Fibroblast of villous mesenchyme (primary cell): ENCODE data around the gene TST. TPM values are rescaled to one million over a fixed set of nuclear protein-coding genes. Genes with fewer than 3 reads are reported as not detected.

ENCODE experiments used
- DNase-seq: peaks from one replicate; pipeline ENCODE4 v3.0.0-alpha.2; 2010; ENCODE audit warnings: low read depth
- H3K4me3 ChIP-seq: 2 replicates; pipeline ENCODE4 v1.5.1; 2011; ENCODE audit warnings: low read depth, mild to moderate bottlenecking, low read length
- total RNA-seq: library from RNA; depleted of rRNA; stranded (reverse); fragments of >200 nt; gene quantifications from 2 replicates; pipeline ENCODE4 v1.2.3, GENCODE V29; 2012
- TF ChIP-seq, protein P1 (sequence below): IDR thresholded peaks from 2 replicates; pipeline ENCODE4 v1.5.1; 2012; ENCODE audit warnings: low read depth, mild to moderate bottlenecking, low read length; ENCODE audit not compliant: insufficient read depth

Gene TST
- total RNA-seq, 1 donor, result 54.4 TPM

DNA sequence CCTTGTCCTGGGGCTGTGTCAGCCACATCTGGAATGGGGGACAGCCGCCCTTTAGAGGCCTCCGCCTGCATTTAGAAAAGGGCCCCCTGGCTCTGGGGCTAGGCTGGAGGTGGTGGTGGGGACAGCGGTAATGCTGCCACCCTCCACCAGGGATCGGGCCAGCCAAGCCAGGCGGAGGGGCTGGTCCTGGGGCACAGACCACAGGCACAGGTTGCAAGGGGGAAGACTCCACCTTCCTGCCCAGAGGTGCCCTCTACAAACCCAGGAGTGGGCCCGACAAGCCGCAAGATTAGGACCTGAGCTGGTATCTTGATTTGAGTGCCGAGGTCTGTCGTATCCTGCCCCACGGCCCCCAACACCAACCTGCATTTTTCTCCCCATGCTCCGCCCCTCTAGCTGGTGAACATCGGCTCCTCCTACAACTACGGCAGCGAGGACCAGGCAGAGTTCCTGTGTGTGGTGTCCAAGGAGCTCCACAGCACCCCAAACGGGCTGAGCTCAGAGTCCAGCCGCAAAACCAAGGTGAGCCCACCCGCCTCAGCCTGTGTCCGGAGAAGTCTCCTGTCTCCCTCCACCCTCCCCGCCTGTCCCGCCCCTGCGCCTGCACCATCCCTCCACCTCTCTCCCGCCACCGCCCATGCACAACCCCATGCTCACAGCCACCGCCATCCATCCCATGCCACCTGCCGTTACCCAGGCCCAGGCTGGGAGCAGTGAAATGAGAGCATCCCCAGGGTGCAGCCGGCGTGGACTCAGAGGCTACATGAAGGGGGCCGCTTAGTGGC lies 39.9 kb upstream of the TST start:
- H3K4me3 ChIP-seq, result no peak overlapping the region
- TF ChIP-seq, protein P1, sequence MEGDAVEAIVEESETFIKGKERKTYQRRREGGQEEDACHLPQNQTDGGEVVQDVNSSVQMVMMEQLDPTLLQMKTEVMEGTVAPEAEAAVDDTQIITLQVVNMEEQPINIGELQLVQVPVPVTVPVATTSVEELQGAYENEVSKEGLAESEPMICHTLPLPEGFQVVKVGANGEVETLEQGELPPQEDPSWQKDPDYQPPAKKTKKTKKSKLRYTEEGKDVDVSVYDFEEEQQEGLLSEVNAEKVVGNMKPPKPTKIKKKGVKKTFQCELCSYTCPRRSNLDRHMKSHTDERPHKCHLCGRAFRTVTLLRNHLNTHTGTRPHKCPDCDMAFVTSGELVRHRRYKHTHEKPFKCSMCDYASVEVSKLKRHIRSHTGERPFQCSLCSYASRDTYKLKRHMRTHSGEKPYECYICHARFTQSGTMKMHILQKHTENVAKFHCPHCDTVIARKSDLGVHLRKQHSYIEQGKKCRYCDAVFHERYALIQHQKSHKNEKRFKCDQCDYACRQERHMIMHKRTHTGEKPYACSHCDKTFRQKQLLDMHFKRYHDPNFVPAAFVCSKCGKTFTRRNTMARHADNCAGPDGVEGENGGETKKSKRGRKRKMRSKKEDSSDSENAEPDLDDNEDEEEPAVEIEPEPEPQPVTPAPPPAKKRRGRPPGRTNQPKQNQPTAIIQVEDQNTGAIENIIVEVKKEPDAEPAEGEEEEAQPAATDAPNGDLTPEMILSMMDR, result no peak
- no peak for DNase-seq

DNA sequence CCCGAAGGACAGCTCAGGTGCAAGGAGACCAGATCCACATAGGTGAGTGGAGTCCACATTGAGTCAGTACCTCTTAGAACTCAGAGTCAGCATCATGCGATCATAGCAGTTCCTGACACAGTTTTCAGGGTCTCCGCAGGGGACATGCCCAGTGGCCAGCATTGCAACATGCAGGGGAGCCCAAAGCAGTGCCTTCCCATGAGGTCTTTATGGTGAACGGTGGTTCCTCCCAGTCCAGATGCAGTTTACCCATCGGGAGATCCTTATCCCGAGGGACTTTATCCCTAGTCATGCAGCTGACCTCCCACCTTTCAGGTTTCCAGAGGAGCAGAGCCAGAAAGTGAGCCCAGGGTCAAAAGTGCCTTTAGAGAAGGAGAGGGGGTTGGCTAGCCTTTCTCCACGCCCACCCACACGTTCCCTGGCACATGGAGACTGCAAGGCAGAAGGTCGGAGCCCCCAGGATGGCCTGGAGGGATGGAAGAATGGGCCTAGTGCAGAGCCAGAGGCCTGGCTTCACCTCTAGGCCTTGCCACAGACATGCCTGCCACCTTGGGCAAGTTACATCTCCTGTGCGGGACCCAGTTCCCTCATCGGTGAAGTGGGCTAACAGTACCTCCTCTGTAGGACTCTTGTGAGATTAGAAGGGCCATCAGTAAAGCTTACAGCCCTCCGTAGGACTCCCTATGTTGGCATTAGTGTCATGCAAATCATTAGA lies 38.7 kb upstream of the TST start:
- TF ChIP-seq, protein P1, result no peak
- no peak overlapping the region for H3K4me3 ChIP-seq
- no peak for DNase-seq

DNA sequence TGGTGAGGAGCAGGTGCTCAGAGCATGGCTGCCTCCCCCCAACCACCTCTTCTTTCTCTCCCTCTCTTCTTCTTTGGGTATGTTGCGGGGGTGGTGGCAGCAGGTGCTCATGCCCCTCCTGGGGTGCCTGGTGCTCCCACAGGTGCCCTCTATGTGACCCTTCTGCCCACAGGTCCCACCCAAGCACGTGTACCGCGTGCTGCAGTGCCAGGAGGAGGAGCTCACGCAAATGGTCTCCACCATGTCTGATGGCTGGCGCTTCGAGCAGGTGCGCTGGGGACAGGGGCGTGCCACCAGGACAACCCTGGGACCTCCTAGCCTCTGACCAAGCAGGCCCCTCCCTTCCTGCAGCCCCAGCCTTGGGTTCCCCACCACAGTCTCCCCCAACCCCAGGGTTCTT lies 38.0 kb upstream of the TST start:
- TF ChIP-seq, protein P1, result no peak
- no peak for DNase-seq
- no peak overlapping the region for H3K4me3 ChIP-seq

DNA sequence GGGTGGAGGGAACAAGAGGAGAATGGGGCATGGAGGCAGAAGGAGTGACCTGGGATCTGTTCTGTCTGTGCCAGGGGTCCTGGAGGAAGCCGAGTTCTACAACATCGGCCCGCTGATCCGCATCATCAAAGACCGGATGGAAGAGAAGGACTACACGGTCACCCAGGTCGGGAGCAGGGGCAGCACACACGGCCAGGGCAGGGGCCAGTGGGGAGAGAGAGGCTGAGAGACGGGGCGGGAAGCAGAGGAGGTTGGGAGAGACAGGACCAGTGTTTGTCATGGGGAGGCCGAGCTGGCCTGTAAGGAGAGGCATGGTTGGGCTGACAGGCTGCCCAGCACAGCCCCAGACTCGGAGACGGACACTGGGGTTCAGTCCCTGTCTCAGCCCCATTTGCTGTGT lies 37.0 kb upstream of the TST start:
- no peak for DNase-seq
- H3K4me3 ChIP-seq, result no peak overlapping the region
- TF ChIP-seq, protein P1, result no peak

DNA sequence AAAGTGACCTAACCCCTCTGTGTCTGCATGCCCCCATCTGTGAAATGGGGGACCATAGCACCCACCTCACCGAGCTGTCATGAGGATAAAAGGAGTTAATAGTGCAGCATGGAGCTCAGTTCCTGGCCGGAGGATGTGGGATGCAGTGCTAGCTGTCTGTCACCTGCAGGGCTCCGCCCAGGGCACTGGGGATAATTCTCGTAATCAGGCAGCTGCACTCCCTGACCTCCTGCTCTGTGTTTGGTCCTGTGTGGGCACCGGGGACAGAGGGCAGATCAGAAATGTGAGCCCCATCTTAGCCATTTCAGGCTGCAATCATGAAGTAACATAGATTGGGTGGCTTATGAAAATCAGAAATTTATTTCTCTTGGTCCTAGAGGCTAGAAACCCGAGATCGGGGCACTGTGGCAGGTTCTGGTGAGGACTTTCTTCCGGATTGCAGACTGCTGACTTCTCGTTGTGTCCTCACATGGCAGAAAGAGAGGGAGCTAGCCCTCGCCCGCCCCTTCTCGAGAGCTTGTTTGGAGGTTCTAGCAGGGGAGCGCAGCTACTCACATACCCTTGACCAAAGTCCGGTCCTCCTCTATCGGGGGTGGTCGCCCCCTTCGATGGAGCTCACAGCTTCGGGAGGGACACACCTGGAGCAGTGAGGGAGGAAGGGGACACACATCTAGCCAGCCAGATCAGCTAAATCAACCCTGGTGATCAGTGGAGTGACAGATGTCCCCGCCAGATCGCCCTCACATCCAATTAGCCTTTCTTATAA lies 35.5 kb upstream of the TST start:
- H3K4me3 ChIP-seq, result no peak overlapping the region
- DNase-seq, result no peak
- TF ChIP-seq, protein P1, result no peak

DNA sequence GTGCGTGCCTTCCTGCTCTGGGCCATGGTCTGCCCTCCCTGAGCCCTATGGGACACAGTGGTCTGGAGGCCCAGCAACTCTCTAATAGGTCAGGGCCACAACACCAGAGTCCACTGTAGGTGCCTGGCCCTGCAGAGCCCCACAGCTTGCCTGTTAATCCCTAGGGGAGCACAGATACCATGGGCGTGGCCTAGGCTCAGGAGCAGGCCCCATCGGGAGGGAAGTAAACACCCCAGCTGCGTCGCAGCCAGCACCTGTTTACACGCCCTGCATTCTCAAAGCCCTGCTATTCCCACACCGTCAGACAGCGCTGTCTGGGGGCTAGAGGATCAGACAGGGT lies 34.8 kb upstream of the TST start:
- TF ChIP-seq, protein P1, result no peak
- no peak overlapping the region for H3K4me3 ChIP-seq
- no peak for DNase-seq
